OCI-LY7 (cell line): ENCODE results near the gene GYG2.

Source experiments
- EZH2phosphoT487 ChIP-seq: fragments of 200-600 bp; sonication (generic); IDR thresholded peaks from 2 replicates; pipeline ENCODE4 v1.6.1; 2018; ENCODE audit warnings: low read depth, borderline replicate concordance, mild to moderate bottlenecking, mixed run types, antibody characterized with exemption, low read length, moderate library complexity, mixed read lengths
- TF ChIP-seq, protein P1 (sequence below): fragments of 200-600 bp; sonication (generic); conservative IDR thresholded peaks from 2 replicates; pipeline ENCODE4 v1.5.1; 2014; ENCODE audit warnings: mild to moderate bottlenecking, antibody characterized with exemption, low read length, moderate library complexity, mixed read lengths

DNA sequence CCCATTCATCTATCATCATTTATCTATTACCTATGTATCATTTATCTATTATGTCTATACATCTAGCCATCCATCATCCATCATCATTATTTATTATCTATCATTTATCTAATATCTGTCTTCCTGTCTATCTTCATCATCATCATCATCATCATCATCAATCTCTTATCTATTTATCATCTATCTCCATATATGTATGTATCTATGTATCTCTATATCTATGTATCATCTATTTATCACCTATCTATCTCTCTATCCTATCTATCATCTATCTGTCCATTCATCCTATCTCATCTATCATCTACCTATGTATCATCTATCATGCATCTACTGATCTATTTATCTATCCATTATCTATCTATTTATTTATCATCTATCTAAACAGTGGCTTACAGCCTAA is 3.8 kb upstream of the GYG2 start:
- TF ChIP-seq, protein P1, sequence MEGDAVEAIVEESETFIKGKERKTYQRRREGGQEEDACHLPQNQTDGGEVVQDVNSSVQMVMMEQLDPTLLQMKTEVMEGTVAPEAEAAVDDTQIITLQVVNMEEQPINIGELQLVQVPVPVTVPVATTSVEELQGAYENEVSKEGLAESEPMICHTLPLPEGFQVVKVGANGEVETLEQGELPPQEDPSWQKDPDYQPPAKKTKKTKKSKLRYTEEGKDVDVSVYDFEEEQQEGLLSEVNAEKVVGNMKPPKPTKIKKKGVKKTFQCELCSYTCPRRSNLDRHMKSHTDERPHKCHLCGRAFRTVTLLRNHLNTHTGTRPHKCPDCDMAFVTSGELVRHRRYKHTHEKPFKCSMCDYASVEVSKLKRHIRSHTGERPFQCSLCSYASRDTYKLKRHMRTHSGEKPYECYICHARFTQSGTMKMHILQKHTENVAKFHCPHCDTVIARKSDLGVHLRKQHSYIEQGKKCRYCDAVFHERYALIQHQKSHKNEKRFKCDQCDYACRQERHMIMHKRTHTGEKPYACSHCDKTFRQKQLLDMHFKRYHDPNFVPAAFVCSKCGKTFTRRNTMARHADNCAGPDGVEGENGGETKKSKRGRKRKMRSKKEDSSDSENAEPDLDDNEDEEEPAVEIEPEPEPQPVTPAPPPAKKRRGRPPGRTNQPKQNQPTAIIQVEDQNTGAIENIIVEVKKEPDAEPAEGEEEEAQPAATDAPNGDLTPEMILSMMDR, result no peak
- no peak for TF ChIP-seq EZH2phosphoT487
